ENCODE data around the gene DCAF8.

GRCh38 chr1:160243767-160244166 is 18.6 kb downstream of the DCAF8 start:
- TF ChIP-seq CTCF (IDR thresholded peaks at IDR 0.05; ENCODE audit: extremely low read depth in 1 of 2, insufficient read depth in 1 of 2, low read depth in 1 of 2, low read length in 2 of 2): no peak
- no peak for TF ChIP-seq POLR2A (IDR thresholded peaks at IDR 0.05; ENCODE audit: low read depth, low read length)
- TF ChIP-seq MAX (IDR thresholded peaks at IDR 0.05; ENCODE audit: insufficient read depth, insufficient read length): no peak
- TF ChIP-seq EZH2 (IDR thresholded peaks at IDR 0.05; ENCODE audit: borderline replicate concordance, low read depth, low read length, severe bottlenecking): no peak
- TF ChIP-seq POLR2AphosphoS5 (IDR thresholded peaks at IDR 0.05; ENCODE audit: insufficient read depth, low read depth, low read length): no peak
- no peak for TF ChIP-seq GATA2 (IDR thresholded peaks at IDR 0.05; ENCODE audit: insufficient read depth, insufficient read length, low read depth, low read length)
- no peak for TF ChIP-seq MYC (IDR thresholded peaks at IDR 0.05; ENCODE audit: low read depth, low read length)
- TF ChIP-seq JUN (IDR thresholded peaks at IDR 0.05; ENCODE audit: borderline replicate concordance, insufficient read depth, insufficient read length, low read depth): no peak

Measured in endothelial cell of umbilical vein (primary cell).